CD4-positive, alpha-beta T cell treated with Interleukin-17A for 4 hours (primary cell): ENCODE data around the gene GMEB1.
"Not testable (repeated sequence)": the region's sequence is repeated elsewhere in the genome, so short reads cannot be mapped to it uniquely, and the experiment has no call there.

Experiments
- DNase-seq: peaks from one replicate; pipeline ENCODE4 v3.0.0-alpha.2; 2020; ENCODE audit warnings: mixed read lengths

GMEB1 gene

DNA sequence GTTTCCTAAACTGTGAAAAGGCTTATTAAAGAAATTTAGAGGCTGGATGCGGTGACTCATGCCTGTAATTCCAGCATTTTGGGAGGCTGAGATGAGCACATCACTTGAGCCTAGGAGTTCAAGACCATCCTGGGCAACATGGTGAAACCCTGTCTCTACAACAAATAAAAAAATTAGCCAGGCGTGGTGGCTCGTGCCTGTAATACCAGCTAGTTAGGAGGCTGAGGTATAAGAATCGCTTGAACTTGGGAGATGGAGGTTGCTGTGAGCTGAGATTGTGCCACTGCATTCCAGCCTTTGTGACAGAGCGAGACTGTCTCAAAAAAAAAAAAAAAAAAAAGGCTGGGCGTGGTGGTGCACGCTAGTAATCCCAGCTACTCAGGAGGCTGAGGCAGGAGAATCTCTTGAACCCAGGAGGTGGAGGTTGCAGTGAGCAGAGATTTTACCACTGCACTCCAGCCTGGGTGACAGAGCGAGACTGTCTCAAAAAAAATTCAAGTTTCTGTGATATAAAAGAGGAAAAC is 82.2 kb downstream of the GMEB1 start:
- not testable (repeated sequence) for DNase-seq

DNA sequence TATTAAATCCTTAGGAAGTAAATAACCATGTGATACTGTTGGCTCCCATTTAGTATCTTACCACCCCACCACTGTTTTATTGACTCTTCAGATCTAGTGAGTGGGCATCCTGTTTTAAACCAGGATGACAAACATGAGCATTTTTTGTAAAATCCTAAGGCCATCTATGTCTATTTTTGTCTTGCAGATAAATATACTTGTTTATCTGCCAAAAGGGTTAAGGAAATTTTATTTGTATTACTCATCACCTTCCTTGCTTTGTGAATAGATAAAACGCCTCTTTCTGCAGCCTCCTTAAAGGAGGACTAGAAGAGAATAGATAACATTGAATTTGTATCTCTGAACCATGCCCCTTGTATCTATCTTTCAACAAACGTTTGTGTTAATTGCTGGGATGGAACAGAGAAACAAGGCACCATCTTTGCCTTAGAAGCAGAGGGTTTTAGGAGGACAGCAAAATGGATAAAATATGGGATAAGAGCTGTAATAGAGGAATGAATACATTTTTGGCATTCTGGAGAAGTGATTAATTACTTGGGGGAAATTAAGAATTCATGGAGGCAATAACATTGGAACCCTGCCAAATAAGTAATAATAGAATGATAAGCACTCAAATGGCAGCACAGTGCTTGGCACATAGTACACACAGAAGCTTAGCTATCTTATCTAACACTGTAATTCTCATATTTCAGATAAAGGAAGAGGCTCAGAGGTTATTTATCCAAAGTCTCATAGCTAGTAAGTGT is 82.9 kb downstream of the GMEB1 start:
- DNase-seq, result no peak

DNA sequence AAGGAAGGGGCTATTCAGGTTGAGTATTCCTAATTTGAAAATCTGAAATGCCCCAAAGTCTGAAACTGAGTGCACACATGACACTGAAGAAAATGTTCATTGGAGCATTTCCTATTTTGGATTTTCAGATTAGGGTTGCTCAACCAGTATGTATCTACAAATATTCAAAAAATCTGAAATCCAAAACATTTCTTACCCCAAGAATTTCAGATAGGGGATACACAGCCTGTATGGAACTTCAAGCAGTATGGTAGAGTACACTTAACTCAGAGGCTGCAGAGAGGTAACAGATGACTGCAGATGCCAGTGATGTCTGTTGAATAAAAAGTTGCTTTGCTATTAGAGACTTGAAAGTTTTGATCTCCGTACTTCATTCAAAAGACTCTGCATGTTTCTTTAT is 87.1 kb downstream of the GMEB1 start:
- DNase-seq, result no peak

DNA sequence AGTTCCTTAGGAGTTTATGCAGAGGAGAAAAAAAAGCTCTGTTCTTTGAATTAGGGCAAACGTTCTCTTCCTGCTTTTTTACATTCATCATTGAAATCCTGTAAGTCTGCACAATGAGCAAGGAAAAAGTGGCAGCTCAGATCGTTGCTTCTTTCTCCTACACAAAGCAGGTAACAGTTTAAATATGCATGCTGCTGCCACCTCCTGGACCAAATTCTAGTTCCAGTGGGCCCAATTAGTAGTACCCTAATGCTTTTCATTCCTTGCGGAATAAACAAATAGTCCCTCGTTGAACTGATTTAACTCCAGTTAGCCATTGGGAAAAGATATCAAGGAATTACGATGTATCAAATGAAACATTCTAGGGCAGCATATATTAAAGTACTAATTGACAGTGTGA is 88.3 kb downstream of the GMEB1 start:
- DNase-seq, result peak; percentile 29

DNA sequence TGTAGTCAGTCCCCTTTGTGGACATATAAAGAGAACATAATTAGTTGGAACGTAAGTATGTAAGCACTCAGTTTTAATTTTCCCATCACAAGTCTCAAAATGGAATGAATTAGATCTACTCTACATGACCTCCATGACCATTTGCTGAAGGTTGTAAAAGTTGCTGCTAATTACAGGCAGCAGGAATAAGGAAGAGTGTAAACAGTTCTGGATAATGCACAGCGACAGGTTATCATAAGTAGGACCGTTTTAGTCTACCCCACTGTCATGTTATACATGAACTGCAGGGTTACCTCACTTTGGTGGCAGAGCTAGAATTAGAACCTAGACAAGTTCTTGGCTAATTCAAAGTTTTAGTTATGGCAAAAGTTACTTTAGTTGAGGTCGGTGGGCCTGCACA is 89.8 kb downstream of the GMEB1 start:
- no peak for DNase-seq

DNA sequence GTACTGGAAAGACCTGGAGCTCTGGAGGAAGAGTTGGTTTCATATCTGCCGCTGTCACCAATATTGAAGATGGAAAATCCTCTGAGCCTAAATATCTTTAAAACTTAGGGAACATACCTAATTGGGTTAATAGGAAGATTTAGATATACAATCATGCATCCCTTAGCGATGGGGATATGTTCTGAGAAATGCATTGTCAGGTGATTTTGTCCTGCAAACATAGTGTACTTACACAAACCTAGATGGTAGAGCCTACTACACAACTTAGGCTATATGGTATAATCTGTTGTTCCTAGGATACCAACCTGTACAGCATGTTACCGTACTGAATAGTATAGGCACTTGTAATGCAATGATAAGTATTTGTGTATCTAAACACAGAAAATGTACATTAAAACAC is 90.7 kb downstream of the GMEB1 start:
- DNase-seq, result no peak

DNA sequence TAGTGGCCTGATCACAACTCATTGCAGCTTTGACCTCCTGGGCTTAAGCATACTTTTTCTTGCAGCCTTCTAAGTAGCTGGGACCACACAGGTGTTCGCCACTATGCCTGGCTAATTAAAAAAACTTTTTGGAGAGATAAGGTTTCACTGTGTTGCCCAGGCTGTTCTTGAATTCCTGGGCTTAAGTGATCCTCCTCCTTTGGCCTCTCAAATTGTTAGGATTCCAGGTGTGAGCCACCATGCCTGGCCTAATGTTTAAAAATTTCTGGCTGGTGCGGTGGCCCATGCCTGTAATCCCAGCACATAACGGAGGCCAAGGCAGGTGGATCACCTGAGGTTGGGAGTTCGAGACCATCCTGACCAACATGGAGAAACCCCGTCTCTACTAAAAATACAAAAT is 92.6 kb downstream of the GMEB1 start:
- no peak for DNase-seq

DNA sequence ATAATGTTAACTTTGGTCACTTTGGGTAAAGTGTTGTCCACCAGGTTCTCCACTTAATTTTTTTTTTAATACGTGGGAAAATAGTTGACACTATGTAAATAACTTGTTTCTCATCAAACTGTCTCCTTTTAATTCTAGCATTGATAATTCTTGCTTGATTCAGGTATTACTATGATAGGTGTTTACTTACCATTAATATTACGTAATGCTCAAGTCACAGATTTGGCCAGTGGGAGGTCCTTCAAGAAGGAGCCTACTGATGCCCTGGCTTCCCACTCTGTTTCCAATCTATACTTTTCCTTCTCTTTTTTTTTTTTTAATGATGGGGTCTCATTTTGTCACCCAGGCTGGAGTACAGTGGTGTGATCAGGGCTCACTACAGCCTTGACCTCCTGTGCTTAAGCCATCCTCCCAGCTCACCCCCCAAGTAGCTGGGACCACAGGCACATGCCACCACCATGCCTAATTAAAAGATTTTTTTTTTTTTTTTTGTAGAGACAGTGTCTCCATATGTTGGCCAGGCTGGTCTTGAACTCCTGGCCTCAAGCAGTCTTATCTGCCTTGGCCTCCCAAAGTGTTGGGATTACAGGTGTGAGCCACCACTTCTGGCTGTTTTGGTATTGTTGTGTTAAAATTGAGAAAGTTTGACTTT is 98.1 kb downstream of the GMEB1 start:
- no peak for DNase-seq
